ENCODE results near the gene RNF213.

RNF213 gene

DNA sequence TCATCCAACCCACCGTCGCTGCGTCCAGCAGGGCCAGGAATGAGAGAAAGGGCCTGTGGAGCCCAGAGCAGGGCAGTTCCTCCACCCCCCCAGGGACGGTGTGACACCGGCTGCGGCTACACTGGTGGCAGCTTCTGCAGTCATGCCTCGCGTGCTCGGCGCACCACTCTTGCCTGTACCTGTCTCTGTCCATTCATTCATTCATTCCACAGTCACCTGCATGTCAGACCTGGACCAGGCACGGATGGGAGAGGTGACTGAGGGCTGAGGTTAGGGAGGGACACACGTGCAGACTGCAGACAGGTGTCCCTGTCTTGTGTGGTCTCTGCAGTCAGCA lies 181.6 kb downstream of the RNF213 start:
- DNase-seq: no peak

GRCh38 chr17:80442764-80443163 lies 182.1 kb downstream of the RNF213 start:
- DNase-seq: no peak

DNA sequence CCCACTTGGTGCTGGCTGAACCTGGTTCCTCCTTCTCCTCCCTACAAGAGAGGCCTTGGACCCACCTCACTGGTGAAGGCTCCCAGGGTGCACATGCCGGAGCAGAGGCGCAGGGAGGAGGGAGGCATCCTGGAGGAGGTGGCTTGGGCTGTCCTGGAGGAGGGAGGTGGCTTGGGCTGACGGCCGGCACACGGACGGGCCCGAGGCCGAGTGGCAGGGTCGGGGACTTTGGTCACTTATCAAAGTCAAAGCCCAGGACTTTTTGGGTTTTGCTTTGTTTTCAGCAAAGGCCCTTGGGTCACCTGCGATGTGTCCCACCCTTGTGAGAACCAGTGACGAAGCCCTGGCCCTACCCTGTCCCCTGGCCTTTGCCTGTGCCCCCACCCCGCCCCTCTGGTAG lies 182.8 kb downstream of the RNF213 start:
- no peak for DNase-seq

GRCh38 chr17:80443916-80444643 lies 183.4 kb downstream of the RNF213 start:
- DNase-seq: no peak

DNA sequence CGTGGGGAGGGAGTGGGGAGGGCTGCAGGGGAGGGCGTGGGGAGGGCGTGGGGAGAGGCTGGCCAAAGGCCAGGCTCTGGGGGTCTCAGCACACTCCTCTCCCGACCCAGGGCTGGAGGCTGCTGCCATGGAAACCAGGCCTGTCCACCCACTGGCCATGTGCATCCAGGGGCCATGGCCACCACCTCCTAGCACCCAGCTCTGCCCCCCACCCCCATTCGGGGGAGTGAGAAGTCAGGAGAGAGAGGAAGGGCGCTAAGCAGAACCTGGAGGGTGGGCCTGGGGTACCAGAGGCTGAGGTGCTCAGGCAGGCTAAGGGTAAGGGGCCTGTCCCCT lies 184.0 kb downstream of the RNF213 start:
- DNase-seq: no peak

- no peak for DNase-seq
Measured at GRCh38 chr17:80445007-80445725, 184.5 kb downstream of the RNF213 start.

- DNase-seq: no peak
Measured at GRCh38 chr17:80445726-80446110, 185.1 kb downstream of the RNF213 start.

DNA sequence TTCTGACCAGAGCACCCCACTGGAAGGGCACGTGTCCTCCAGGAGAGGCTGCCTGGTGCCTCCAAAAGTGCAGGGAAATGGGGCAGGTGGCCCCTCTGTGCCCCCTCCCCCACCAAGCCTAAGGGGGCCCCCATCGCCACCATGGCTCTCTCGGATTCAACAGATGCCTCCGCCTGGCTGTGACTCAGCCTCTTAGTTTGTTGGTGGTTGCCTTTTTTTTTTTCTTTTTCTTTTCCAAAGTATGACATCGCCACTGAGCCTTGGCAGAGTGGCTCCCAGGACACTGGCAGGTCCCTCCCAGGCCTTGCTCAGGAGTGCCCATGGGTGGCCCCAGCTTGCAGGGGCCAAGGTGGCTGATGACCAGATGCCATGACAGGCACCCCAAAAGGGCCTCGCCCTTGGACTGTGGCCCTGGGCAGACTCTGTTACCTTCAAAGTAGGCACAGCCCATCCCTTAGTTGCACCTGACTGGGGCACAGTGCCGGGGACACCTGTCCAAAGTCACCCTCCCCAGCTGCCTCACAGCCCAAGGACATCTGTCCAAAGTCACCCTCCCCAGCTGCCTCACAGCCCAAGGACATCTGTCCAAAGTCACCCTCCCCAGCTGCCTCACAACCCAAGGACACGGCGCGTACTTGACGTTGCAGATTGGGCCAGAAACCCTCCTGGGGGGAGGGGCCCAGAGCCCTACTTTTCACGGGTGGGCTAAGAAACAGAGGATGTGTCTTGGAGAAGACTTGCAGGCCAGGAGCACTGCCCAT lies 186.2 kb downstream of the RNF213 start:
- DNase-seq: no peak

DNA sequence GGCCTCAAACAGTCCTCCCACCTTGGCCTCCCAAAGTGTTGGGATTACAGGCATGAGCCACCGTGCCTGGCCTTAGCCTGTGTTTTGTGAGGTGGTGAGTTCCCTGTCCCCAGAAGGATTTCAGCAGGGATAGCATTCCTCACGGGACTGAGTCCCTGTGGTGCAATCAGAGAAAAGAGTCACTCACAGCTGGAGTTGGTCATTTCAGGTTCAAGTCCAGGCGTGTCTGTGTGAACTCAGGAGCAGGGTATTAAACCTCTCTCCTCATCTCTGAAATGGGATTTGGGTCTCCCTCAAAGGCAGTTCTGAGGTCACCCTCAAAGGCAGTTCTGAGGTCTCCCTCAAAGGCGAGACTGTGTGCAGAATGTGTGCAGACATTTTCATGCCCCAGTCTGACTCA lies 187.1 kb downstream of the RNF213 start:
- DNase-seq: no peak

Measured in fibroblast of upper back skin (primary cell).